Osteocyte (in vitro differentiated cells): ENCODE measurements around the gene DDX43. TPM values are rescaled to one million over a fixed set of nuclear protein-coding genes. Genes with fewer than 3 reads are reported as not detected.

Experiments
- DNase-seq: peaks from one replicate; pipeline ENCODE4 v3.0.0; 2021; ENCODE audit warnings: mixed read lengths; ENCODE audit not compliant: unreplicated experiment; ENCODE audit errors: extremely low spot score
- H3K27ac Mint-ChIP-seq: one replicate; pipeline ENCODE4 v1.8.0; 2021; ENCODE audit warnings: mild to moderate bottlenecking, mixed read lengths; ENCODE audit not compliant: unreplicated experiment
- H3K27me3 Mint-ChIP-seq: one replicate; pipeline ENCODE4 v1.8.0; 2021; ENCODE audit warnings: mixed read lengths; ENCODE audit not compliant: unreplicated experiment
- H3K36me3 Mint-ChIP-seq: one replicate; pipeline ENCODE4 v1.8.0; 2021; ENCODE audit warnings: mixed read lengths; ENCODE audit not compliant: unreplicated experiment
- H3K4me1 Mint-ChIP-seq: one replicate; pipeline ENCODE4 v1.8.0; 2021; ENCODE audit warnings: mixed read lengths; ENCODE audit not compliant: unreplicated experiment
- H3K4me3 Mint-ChIP-seq: one replicate; pipeline ENCODE4 v1.8.0; 2021; ENCODE audit warnings: mild to moderate bottlenecking, moderate library complexity, mixed read lengths; ENCODE audit not compliant: unreplicated experiment
- H3K9me3 Mint-ChIP-seq: one replicate; pipeline ENCODE4 v1.8.0; 2021; ENCODE audit warnings: mixed read lengths; ENCODE audit not compliant: unreplicated experiment
- CTCF ChIP-seq: fragments of 200-600 bp; sonication (generic); IDR thresholded peaks from 2 replicates; pipeline ENCODE4 v1.5.0; 2021; ENCODE audit warnings: antibody characterized with exemption, mild to moderate bottlenecking, moderate library complexity
- total RNA-seq: library from RNA; stranded (reverse); gene quantifications from 2 replicates; pipeline ENCODE4 v1.2.1, GENCODE V29; 2021

DDX43 gene
- total RNA-seq, 1 donor from 2014 or later, result not detected

- Mint-ChIP-seq H3K4me3 (no peak overlapping the region), H3K27ac (no peak overlapping the region), H3K9me3 (no peaks in the 10 kb centered on the region), H3K4me1 (peaks cover 4% of the 10 kb centered on the region), H3K36me3 (no peaks in the 10 kb centered on the region), H3K27me3 (no peaks in the 10 kb centered on the region)
- TF ChIP-seq CTCF, result no peak
- DNase-seq, result no peak
Observed at GRCh38 chr6:73421534-73421933, 26.9 kb downstream of the DDX43 start.

GRCh38 chr6:73435236-73435635, 40.6 kb downstream of the DDX43 start:
- Mint-ChIP-seq H3K36me3 (no peaks in the 10 kb centered on the region), H3K4me3 (no peak overlapping the region), H3K9me3 (no peaks in the 10 kb centered on the region), H3K27ac (no peak overlapping the region), H3K4me1 (no peaks in the 10 kb centered on the region), H3K27me3 (no peaks in the 10 kb centered on the region)
- no peak for DNase-seq
- TF ChIP-seq CTCF, result no peak

- TF ChIP-seq CTCF, result no peak
- H3K36me3 Mint-ChIP-seq, result no peaks in the 10 kb centered on the region
- no peak overlapping the region for H3K27ac Mint-ChIP-seq
Observed at GRCh38 chr6:73443555-73443954, 48.9 kb downstream of the DDX43 start.

GRCh38 chr6:73451223-73452106, 56.8 kb downstream of the DDX43 start:
- H3K4me1 Mint-ChIP-seq, result peaks cover 7% of the 10 kb centered on the region
- peak overlapping the region; percentile 67 for H3K4me3 Mint-ChIP-seq
- no peak overlapping the region for H3K27ac Mint-ChIP-seq
- TF ChIP-seq CTCF, result no peak
- H3K27me3 Mint-ChIP-seq, result peaks cover 2% of the 10 kb centered on the region
- H3K36me3 Mint-ChIP-seq, result no peaks in the 10 kb centered on the region
- DNase-seq, result no peak
- no peaks in the 10 kb centered on the region for H3K9me3 Mint-ChIP-seq

More at GRCh38 chr6:73443555-73443954, 48.9 kb downstream of the DDX43 start:
- Mint-ChIP-seq H3K4me3 (no peak overlapping the region), H3K9me3 (no peaks in the 10 kb centered on the region), H3K27me3 (peaks cover 7% of the 10 kb centered on the region), H3K4me1 (no peaks in the 10 kb centered on the region)
- no peak for DNase-seq

GRCh38 chr6:73452107-73452461, 57.5 kb downstream of the DDX43 start, which contains the start of gene CGAS:
Gene CGAS, minus strand, starts transcription at chr6:73452297. Its CDS starts 116 bp downstream, at chr6:73452181.
- Mint-ChIP-seq H3K36me3 (no peaks in the 10 kb centered on the region), H3K27me3 (peaks cover 2% of the 10 kb centered on the region), H3K4me3 (peak within 1 kb of the TSS; percentile 67), H3K9me3 (no peaks in the 10 kb centered on the region), H3K27ac (no peak within 1 kb of the TSS), H3K4me1 (peaks cover 7% of the 10 kb centered on the region)
- no peak for DNase-seq
- no peak for TF ChIP-seq CTCF
